Vagina (tissue), 2 donors: Measurements from ENCODE around the gene PSAP.

Source experiments
- CTCF ChIP-seq, 3 experiments: fragments of 450-650 bp in 2 of 3; fragments of 200-600 bp in 1 of 3; sonication (generic) in 1 of 3; IDR thresholded peaks; one replicate each; pipeline ENCODE4 v1.5.1; 2017 to 2019; ENCODE audit warnings: antibody characterized with exemption in 3 of 3, mild to moderate bottlenecking in 2 of 3, moderate library complexity in 2 of 3
- POLR2A ChIP-seq, 2 donors: fragments of 450-650 bp; IDR thresholded peaks; one replicate each; pipeline ENCODE4 v1.6.1; 2017; ENCODE audit warnings: antibody characterized with exemption in 2 of 2, mild to moderate bottlenecking in 2 of 2, moderate library complexity in 2 of 2
- POLR2AphosphoS5 ChIP-seq, 2 donors: sonication (generic); formaldehyde crosslinking; IDR thresholded peaks; one replicate each; pipeline ENCODE4 v1.9.0; 2017; ENCODE audit warnings: antibody characterized with exemption in 2 of 2, mild to moderate bottlenecking in 2 of 2, low read depth in 1 of 2; ENCODE audit not compliant: insufficient read depth in 1 of 2

- TF ChIP-seq POLR2A (IDR thresholded peaks at IDR 0.05) (no peak), CTCF (IDR thresholded peaks at IDR 0.05) (no peak), POLR2AphosphoS5 (IDR thresholded peaks at IDR 0.05; ENCODE audit: insufficient read depth in 1 of 2, low read depth in 1 of 2) (no peak)
Observed at GRCh38 chr10:71796749-71797405, 54.2 kb downstream of the PSAP start.
